ENCODE results near the gene FAM200B.
"Not testable (repeated sequence)": the region's sequence is repeated elsewhere in the genome, so short reads cannot be mapped to it uniquely, and the experiment has no call there.

FAM200B gene

GRCh38 chr4:15696866-15697265 lies 15.2 kb downstream of the FAM200B start:
- DNase-seq, result no peak

- no peak for DNase-seq
Measured at GRCh38 chr4:15702941-15703403, 21.3 kb downstream of the FAM200B start, which contains the start of gene BST1. BST1 (plus strand) TSS chr4:15703065; CDS start chr4:15703145, 80 bp downstream.

- DNase-seq, result no peak
Measured at GRCh38 chr4:15703439-15703838, 21.8 kb downstream of the FAM200B start.

- no peak for DNase-seq
Measured at GRCh38 chr4:15704129-15704528, 22.5 kb downstream of the FAM200B start.

GRCh38 chr4:15706646-15707362 lies 25.2 kb downstream of the FAM200B start:
- DNase-seq, result no peak

- no peak for DNase-seq
Measured at GRCh38 chr4:15707363-15707715, 25.7 kb downstream of the FAM200B start.

GRCh38 chr4:15711762-15712161 lies 30.1 kb downstream of the FAM200B start:
- DNase-seq, result no peak

GRCh38 chr4:15712214-15712613 lies 30.6 kb downstream of the FAM200B start:
- DNase-seq, result no peak

- no peak for DNase-seq
Measured at GRCh38 chr4:15714141-15714540, 32.5 kb downstream of the FAM200B start.

GRCh38 chr4:15714646-15715435 lies 33.2 kb downstream of the FAM200B start:
- DNase-seq, result no peak

- no peak for DNase-seq
Measured at GRCh38 chr4:15716115-15716514, 34.5 kb downstream of the FAM200B start.

- DNase-seq, result peak; percentile 5 to 58
Measured at GRCh38 chr4:15717086-15717485, 35.5 kb downstream of the FAM200B start.

GRCh38 chr4:15717657-15718416 lies 36.2 kb downstream of the FAM200B start:
- no peak for DNase-seq

GRCh38 chr4:15718465-15718864 lies 36.8 kb downstream of the FAM200B start:
- no peak for DNase-seq

GRCh38 chr4:15718959-15719358 lies 37.3 kb downstream of the FAM200B start:
- no peak for DNase-seq

GRCh38 chr4:15719506-15719905 lies 37.9 kb downstream of the FAM200B start:
- DNase-seq, result no peak

- DNase-seq, result no peak
Measured at GRCh38 chr4:15720851-15721250, 39.2 kb downstream of the FAM200B start.

- no peak for DNase-seq
Measured at GRCh38 chr4:15725608-15726007, 44.0 kb downstream of the FAM200B start.

- DNase-seq, result peak; percentile 6 to 60
Measured at GRCh38 chr4:15729910-15730533, 48.4 kb downstream of the FAM200B start.

GRCh38 chr4:15733061-15733460 lies 51.4 kb downstream of the FAM200B start:
- not testable (repeated sequence) for DNase-seq

- no peak for DNase-seq
Measured at GRCh38 chr4:15735536-15735935, 53.9 kb downstream of the FAM200B start.

GRCh38 chr4:15736514-15737050 lies 55.0 kb downstream of the FAM200B start:
- no peak for DNase-seq

- no peak for DNase-seq
Measured at GRCh38 chr4:15737255-15737654, 55.6 kb downstream of the FAM200B start.

All from SW 1271 (cell line).